IMR-90 (cell line): ENCODE results near the gene GPX3.

Experiments used
- POLR2A ChIP-seq: IDR thresholded peaks from 2 replicates; pipeline ENCODE4 v1.6.1; 2012; ENCODE audit warnings: mild to moderate bottlenecking, low read depth, low read length
- TF ChIP-seq, protein P1 (sequence below): conservative IDR thresholded peaks from 2 replicates; pipeline ENCODE4 v1.5.1; 2012; ENCODE audit warnings: mild to moderate bottlenecking, low read depth, low read length, improper control_type of control experiment
- TF ChIP-seq, protein P2 (sequence below): fragments of 150-350 bp; IDR thresholded peaks from 2 replicates; pipeline ENCODE4 v1.6.1; 2016; ENCODE audit warnings: low read depth, mild to moderate bottlenecking, low read length, moderate library complexity, borderline replicate concordance

DNA sequence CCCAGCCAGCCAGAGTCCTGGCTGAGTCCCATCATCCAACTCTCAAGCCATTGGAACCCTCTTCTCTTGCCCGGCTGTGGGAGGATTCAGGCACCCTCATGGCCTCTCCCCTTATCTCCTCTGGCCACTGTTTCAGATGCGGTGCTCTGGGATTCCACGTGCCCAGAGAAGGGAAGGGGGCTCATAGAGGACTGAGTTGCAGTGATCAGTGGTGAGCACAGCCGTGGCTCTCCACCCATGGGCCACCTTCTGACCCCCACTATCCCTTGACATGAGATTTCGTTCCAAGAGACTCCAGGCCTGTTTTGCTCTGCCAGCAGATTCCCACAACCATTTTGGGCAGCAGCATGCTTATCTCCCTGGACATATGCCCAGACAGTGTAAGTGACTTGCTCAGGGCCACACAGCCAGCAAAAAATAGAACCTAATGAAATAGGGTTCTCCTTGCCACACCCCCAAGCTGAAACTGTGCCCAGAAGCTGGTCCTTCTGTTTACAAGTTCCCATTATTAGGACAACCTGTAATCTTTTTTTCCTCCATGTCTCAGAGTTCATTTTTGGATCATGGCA is 2.7 kb downstream of the GPX3 start:
- TF ChIP-seq, protein P1, sequence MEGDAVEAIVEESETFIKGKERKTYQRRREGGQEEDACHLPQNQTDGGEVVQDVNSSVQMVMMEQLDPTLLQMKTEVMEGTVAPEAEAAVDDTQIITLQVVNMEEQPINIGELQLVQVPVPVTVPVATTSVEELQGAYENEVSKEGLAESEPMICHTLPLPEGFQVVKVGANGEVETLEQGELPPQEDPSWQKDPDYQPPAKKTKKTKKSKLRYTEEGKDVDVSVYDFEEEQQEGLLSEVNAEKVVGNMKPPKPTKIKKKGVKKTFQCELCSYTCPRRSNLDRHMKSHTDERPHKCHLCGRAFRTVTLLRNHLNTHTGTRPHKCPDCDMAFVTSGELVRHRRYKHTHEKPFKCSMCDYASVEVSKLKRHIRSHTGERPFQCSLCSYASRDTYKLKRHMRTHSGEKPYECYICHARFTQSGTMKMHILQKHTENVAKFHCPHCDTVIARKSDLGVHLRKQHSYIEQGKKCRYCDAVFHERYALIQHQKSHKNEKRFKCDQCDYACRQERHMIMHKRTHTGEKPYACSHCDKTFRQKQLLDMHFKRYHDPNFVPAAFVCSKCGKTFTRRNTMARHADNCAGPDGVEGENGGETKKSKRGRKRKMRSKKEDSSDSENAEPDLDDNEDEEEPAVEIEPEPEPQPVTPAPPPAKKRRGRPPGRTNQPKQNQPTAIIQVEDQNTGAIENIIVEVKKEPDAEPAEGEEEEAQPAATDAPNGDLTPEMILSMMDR: no peak
- TF ChIP-seq POLR2A: no peak
- TF ChIP-seq, protein P2, sequence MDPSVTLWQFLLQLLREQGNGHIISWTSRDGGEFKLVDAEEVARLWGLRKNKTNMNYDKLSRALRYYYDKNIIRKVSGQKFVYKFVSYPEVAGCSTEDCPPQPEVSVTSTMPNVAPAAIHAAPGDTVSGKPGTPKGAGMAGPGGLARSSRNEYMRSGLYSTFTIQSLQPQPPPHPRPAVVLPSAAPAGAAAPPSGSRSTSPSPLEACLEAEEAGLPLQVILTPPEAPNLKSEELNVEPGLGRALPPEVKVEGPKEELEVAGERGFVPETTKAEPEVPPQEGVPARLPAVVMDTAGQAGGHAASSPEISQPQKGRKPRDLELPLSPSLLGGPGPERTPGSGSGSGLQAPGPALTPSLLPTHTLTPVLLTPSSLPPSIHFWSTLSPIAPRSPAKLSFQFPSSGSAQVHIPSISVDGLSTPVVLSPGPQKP: no peak
